HG03439 (cell line): ENCODE data around the gene SCARF2.
"Not testable (repeated sequence)": the region's sequence is repeated elsewhere in the genome, so short reads cannot be mapped to it uniquely, and the experiment has no call there.

Experiments
- ATAC-seq: cut with Tn5 transposase; IDR thresholded peaks from one replicate; pipeline ENCODE4 v1.9.1; 2021; ENCODE audit warnings: mild to moderate bottlenecking, moderate library complexity; ENCODE audit not compliant: unreplicated experiment

Gene SCARF2

GRCh38 chr22:20463324-20464095, 25.9 kb upstream of the SCARF2 start:
- ATAC-seq = no peak

- no peak for ATAC-seq
Observed at GRCh38 chr22:20459862-20460261, 22.2 kb upstream of the SCARF2 start.

- ATAC-seq = no peak
Observed at GRCh38 chr22:20459152-20459542, 21.5 kb upstream of the SCARF2 start.

DNA sequence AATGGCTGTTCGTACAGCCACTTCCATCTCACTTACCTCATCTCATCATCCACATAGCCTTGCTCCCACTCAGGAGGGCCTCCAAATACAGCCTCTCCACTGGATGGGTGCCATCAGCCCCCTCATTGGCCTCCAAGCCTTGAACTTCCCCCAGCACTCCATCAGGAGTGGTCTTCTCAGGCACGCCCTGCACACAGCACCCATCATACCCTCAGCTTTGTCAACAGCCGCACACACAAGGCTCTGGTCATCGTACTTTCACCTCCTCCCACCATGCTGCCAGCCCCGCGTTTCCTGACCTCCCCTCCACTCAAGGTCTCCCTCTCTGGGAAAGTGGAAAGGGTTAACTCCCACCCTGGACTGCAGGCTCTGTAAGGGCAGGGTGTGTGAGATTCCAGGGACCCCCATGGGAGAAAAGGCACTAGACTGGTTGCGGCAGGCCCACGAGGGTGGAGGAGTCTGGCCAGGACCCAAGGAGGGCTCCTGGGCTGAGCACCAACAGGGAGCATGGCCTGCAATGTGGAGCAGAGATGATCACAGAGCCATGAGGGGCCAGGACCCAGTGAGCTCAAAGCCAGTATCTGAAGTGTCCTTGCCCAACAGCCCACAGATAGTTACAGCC, 21.0 kb upstream of the SCARF2 start:
- ATAC-seq = no peak

- no peak for ATAC-seq
Observed at GRCh38 chr22:20457506-20458240, 20.0 kb upstream of the SCARF2 start.

DNA sequence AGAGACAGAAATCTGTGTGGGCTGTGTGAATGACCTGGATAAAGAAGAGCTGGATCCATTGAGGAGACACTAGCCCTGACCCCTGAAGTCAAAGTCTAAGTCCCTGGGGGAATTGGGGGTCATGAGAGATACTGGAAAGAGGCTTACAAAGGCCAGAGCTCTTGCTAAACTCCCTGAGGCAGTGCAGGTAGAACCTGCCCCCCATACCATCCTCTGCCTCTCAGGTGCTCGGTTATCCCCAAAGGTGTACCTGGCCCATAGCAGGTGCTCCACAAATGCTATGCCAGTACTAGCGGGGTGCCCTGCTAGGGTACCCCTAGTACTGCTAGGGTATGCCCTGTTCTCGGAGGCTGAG, 19.1 kb upstream of the SCARF2 start:
- no peak for ATAC-seq

GRCh38 chr22:20456064-20456721, 18.6 kb upstream of the SCARF2 start:
- ATAC-seq = no peak

DNA sequence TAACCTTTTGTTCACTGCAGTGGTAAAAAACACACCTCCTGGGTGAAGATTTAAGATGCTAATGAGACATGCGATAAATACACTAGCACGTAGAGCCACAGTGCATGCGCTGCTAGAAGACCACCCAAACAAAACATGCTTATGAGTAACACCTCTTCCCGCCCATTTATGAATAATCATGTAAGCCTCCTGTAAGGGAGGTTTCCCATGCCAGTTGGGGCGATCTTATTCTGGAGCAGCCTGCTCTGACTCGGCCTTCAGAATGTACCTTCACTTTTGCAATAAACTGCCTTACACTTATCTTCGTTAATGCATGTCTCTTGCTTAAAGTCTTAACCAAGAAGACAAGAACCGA, 18.1 kb upstream of the SCARF2 start:
- no peak for ATAC-seq

- ATAC-seq = no peak
Observed at GRCh38 chr22:20453222-20453621, 15.6 kb upstream of the SCARF2 start.

GRCh38 chr22:20451920-20452319, 14.3 kb upstream of the SCARF2 start:
- ATAC-seq = no peak

DNA sequence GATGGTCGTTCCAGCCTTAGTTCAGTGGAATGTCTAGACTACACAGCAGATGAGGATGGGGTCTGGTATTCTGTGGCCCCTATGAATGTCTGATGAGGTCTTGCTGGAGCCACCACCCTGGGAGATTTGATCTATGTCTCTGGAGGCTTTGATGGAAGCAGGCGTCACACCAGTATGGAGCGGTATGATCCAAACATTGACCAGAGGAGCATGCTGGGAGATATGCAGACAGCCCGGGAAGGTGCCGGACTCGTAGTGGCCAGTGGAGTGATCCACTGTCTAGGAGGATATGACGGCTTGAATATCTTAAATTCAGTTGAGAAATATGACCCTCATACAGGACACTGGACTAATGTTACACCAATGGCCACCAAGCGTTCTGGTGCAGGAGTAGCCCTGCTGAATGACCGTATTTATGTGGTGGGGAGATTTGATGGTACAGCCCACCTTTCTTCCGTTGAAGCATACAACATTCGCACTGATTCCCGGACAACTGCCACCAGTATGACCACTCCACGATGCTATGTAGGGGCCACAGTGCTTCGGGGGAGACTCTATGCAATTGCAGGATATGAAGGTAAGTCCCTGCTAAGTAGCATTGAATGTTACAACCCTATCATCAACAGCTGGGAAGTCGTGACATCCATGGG, 13.6 kb upstream of the SCARF2 start:
- ATAC-seq = not testable (repeated sequence)

GRCh38 chr22:20450551-20450906, 12.9 kb upstream of the SCARF2 start:
- ATAC-seq = no peak

DNA sequence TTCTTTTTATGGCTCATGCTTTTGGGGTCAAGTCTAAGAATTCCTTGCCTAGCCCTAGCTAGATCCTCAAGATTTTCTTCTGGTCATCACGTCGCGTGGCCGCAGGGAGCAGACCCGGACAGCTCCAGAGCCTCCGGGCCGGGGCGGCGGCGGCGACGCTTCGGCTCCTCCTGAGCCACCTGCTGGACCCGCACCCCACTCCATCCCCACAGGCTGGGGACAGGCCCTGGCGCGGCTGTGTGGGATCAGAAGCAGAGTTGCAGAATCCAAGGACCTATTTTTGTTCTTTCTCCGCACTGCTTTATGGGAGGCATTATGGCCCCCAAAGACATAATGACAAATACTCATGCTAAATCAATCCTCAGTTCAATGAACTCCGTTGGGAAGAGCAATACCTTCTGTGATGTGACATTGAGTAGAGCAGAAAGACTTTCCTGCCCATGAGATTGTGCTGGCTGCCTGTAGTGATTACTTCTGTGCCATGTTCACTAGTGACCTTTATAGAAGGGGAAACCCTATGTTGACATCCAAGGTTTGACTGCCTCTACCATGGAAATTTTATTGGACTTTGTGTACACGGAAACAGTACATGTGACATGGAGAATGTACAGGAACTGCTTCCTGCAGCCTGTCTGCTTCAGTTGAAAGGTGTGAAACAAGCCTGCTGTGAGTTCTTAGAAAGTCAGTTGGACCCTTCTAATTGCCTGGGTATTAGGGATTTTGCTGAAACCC, 12.4 kb upstream of the SCARF2 start:
- ATAC-seq = no peak

GRCh38 chr22:20448630-20449029, 11.0 kb upstream of the SCARF2 start:
- no peak for ATAC-seq

DNA sequence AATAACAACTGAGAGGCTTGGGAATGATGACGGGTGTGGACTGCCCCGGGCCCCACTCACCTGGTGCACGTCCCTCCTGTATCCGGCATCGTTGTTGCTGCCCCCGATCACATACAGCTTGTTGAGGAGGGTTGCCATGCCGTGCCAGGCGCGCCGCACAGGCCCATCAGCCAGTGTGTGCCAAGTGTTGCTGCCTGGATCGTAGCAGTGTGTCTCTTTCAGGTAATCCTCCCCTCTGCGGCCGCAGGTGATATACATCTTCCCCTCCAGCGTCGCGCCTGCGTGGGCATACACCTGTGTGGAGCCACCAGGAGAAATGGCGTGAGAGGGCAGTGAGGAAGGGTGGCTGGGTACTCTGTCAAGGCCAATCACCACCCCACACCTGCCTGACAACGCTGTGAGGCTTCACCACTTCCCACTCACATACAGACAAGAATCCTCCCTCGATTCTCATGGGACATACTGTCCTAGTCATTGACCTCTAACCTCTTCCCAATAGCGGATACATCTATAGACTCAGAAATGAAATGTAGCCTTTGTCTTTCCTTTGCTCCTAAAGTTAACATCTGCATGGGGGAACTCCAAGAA, 8.9 kb upstream of the SCARF2 start:
- no peak for ATAC-seq

GRCh38 chr22:20444325-20444724, 6.7 kb upstream of the SCARF2 start:
- no peak for ATAC-seq

- no peak for ATAC-seq
Observed at GRCh38 chr22:20442485-20443284, 5.1 kb upstream of the SCARF2 start.

DNA sequence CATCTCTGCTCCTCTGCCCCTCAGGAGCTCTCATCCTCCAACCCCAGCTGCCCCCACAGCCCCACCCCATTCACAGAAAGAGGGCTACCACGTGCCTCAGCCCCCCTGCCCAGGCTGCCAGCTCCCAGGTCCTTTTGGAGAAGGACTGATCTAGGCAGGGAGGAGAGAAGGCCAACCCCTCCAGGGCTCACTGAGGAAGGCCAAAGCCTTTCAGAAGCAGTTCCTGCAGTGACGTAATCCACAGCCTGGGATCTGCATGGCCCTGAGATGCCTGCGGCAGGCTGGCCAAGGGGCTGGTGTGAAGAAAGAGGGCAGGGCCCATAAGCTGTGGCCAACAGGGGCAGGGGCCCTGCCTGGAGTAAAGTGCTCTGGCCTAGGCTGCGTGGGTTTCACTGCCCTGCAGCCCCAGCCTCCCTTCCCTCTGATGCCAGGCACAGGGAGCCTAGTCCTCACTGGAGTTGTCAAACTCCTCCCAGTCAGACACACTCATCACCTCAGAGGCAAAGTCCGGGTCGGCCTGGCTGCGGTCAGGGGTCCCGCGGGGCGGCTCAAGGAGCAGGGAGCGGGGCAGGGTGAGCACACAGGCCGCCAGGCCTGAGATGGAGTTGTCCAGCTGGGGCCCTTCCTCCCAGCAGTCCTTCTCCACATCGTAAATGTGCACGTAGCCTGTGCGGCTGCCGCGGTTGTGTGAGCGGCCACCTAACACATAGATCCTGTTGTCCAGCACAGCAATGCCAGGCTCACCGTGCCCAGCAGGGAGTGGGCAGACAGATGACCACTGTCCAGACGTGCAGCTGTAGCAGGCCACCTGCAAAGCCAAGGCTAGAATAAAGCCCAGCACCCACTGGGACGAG, 4.2 kb upstream of the SCARF2 start:
- no peak for ATAC-seq
